Stimulated activated CD8-positive, alpha-beta memory T cell treated with anti-CD3 and anti-CD28 coated beads, Interleukin-4, amount 100 ng/mL, for 1 hour (primary cell): ENCODE results near the gene OSBPL2.

Experiments
- DNase-seq, 2 donors: peaks; one replicate each; pipeline ENCODE4 v3.0.0-alpha.2; 2020; ENCODE audit warnings: low read depth in 2 of 2, low spot score in 1 of 2

The OSBPL2 gene

GRCh38 chr20:62253398-62253797 is 15.1 kb downstream of the OSBPL2 start:
- DNase-seq = no peak

GRCh38 chr20:62254021-62254724 is 15.9 kb downstream of the OSBPL2 start:
- no peak for DNase-seq

- DNase-seq = no peak
Observed at GRCh38 chr20:62255976-62256375, 17.7 kb downstream of the OSBPL2 start.

GRCh38 chr20:62258499-62259293 is 20.4 kb downstream of the OSBPL2 start:
- no peak for DNase-seq

GRCh38 chr20:62259294-62259565 is 20.9 kb downstream of the OSBPL2 start:
- no peak for DNase-seq

- DNase-seq = no peak
Observed at GRCh38 chr20:62262064-62262463, 23.7 kb downstream of the OSBPL2 start.

- no peak for DNase-seq
Observed at GRCh38 chr20:62263396-62263795, 25.1 kb downstream of the OSBPL2 start.

- no peak for DNase-seq
Observed at GRCh38 chr20:62265365-62265764, 27.0 kb downstream of the OSBPL2 start.

- no peak for DNase-seq
Observed at GRCh38 chr20:62266340-62266739, 28.0 kb downstream of the OSBPL2 start.

- no peak for DNase-seq
Observed at GRCh38 chr20:62266851-62267250, 28.5 kb downstream of the OSBPL2 start.

- no peak for DNase-seq
Observed at GRCh38 chr20:62267543-62267942, 29.2 kb downstream of the OSBPL2 start.

GRCh38 chr20:62268228-62268900 is 30.0 kb downstream of the OSBPL2 start:
- no peak for DNase-seq

GRCh38 chr20:62269378-62269777 is 31.1 kb downstream of the OSBPL2 start:
- no peak for DNase-seq

GRCh38 chr20:62269871-62270270 is 31.6 kb downstream of the OSBPL2 start:
- no peak for DNase-seq

- no peak for DNase-seq
Observed at GRCh38 chr20:62272200-62272599, 33.9 kb downstream of the OSBPL2 start.

- no peak for DNase-seq
Observed at GRCh38 chr20:62273416-62273815, 35.1 kb downstream of the OSBPL2 start.

GRCh38 chr20:62274332-62274950 is 36.1 kb downstream of the OSBPL2 start:
- DNase-seq = no peak

- DNase-seq = no peak
Observed at GRCh38 chr20:62275219-62275618, 36.9 kb downstream of the OSBPL2 start.

- DNase-seq = no peak
Observed at GRCh38 chr20:62276439-62276838, 38.1 kb downstream of the OSBPL2 start.

GRCh38 chr20:62277253-62277652 is 38.9 kb downstream of the OSBPL2 start:
- DNase-seq = no peak

- DNase-seq = no peak
Observed at GRCh38 chr20:62280303-62280702, 42.0 kb downstream of the OSBPL2 start.
